Transverse colon (tissue), 4 donors: ENCODE measurements around the gene KCND1. TPM values are rescaled to one million over a fixed set of nuclear protein-coding genes. Genes with fewer than 3 reads are reported as not detected.

Experiments used
- DNase-seq: peaks from one replicate; pipeline ENCODE4 v3.0.0-alpha.2; 2019
- H3K27ac ChIP-seq, 4 donors: fragments of 200-600 bp; sonication (generic); 2 replicates each; pipeline ENCODE4 v1.5.1; 2016 to 2018; ENCODE audit warnings: inconsistent platforms in 4 of 4
- H3K27me3 ChIP-seq: fragments of 200-600 bp; sonication (generic); 2 replicates; pipeline ENCODE4 v1.5.1; 2017; ENCODE audit warnings: inconsistent platforms
- H3K36me3 ChIP-seq, 4 donors: fragments of 200-600 bp; sonication (generic); 2 replicates each; pipeline ENCODE4 v1.5.1; 2017 to 2019; ENCODE audit warnings: inconsistent platforms in 4 of 4
- H3K4me1 ChIP-seq, 4 donors: fragments of 200-600 bp; sonication (generic); 2 replicates each; pipeline ENCODE4 v1.5.1; 2017 to 2020; ENCODE audit warnings: inconsistent platforms in 4 of 4
- H3K4me3 ChIP-seq, 4 donors: fragments of 200-600 bp; sonication (generic); 1 replicate in 1 of 4; 2 replicates in 3 of 4; pipeline versions ENCODE4 v1.5.1 to v1.6.1; 2017 to 2019; ENCODE audit warnings: inconsistent platforms in 4 of 4
- H3K9me3 ChIP-seq, 2 donors: fragments of 200-600 bp; sonication (generic); 2 replicates each; pipeline ENCODE4 v1.5.1; 2017 to 2019; ENCODE audit warnings: inconsistent platforms in 2 of 2
- CTCF ChIP-seq, 5 experiments: fragments of 200-600 bp in 3 of 5; fragments of 450-650 bp in 2 of 5; sonication (generic) in 3 of 5; IDR thresholded peaks; 1 replicate in 2 of 5; 2 replicates in 3 of 5; pipeline ENCODE4 v1.5.1; 2016 to 2017; ENCODE audit warnings: antibody characterized with exemption in 5 of 5, inconsistent platforms in 3 of 5, mild to moderate bottlenecking in 2 of 5, moderate library complexity in 1 of 5
- EP300 ChIP-seq: sonication (generic); formaldehyde crosslinking; IDR thresholded peaks from one replicate; pipeline ENCODE4 v1.6.1; 2017; ENCODE audit warnings: antibody characterized with exemption, low read depth
- POLR2A ChIP-seq: fragments of 450-650 bp; IDR thresholded peaks from one replicate; pipeline ENCODE4 v1.6.1; 2016; ENCODE audit warnings: antibody characterized with exemption, mild to moderate bottlenecking, moderate library complexity
- POLR2AphosphoS5 ChIP-seq, 3 donors: sonication (generic); formaldehyde crosslinking; IDR thresholded peaks; one replicate each; pipeline ENCODE4 v1.6.1; 2016; ENCODE audit warnings: antibody characterized with exemption in 3 of 3
- whole genome bisulfite sequencing, 2 donors: methylation state at CpG; one replicate each; pipeline ENCODE4 v1.1.5; 2018; ENCODE audit warnings: low coverage in 1 of 2; 5-methylcytosine and 5-hydroxymethylcytosine counted together
- in situ Hi-C, 4 donors: fragments of 200-750 bp; cut with MboI; loops; one replicate each; pipeline versions ENCODE4 v1.15.0 to v1.15.1; 2017; ENCODE audit warnings: low sequenced_read_pairs in 3 of 4, low pct_ligation_motif_present in 1 of 4, low pct_unique_long_range_greater_than_20kb in 1 of 4
- intact Hi-C: fragments of 100-400 bp; cut with DNase I; formaldehyde crosslinking; loops from one replicate; pipeline ENCODE4 v1.15.1; 2023; ENCODE audit warnings: low total_unique reads
- total RNA-seq, 4 donors: library from RNA; depleted of rRNA; stranded (reverse); fragments of >200 nt; gene quantifications; one replicate each; pipeline ENCODE4 v1.1.0, GENCODE V29; 2016

KCND1 gene
- total RNA-seq, 4 donors from 2014 or later = 0.95 to 0.96 TPM; not detected in 2

DNA sequence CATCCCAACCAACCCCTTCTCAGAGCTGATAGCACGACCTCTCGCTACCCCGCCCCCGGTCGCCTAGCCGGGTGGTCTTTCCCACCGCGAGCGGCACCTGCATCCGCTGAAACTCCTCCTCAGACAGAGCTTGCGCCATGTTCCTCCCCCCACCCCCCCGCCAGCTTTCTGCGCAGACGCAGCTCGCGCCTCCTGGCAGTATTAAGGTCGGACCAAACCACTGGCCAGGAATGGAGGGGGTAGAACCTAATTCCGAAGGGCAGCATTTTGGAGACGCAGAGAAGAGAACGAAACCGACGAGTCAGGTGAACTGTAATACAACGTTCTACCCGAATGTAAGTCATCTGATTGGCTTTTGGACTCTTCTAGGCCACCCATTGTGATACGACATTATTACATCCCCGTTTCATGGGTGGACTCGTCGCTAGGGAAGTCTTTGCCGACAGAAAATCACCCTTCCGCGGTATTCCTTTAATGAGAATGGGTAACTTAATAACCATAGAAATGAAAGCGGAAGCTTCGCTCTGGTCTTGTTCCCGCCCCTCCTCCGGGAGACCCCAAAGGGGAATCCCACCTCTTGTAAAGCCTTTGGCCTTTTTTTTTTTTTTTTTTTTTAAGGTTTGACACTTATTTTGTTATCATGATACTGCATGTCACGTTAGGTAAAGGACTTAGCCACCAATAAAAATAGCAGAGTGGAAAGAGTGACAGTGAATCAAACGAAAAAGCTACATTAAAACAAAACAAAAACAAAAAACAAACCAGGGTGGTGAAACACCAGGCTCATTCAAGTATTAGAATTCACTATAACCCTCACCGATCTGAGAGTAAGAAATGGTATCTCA, 30.7 kb upstream of the KCND1 start, which contains the start of gene GRIPAP1:
GRIPAP1 (minus strand) TSS at position 174 of the 845 bp plus-strand sequence; CDS start at position 139, 35 bp downstream.
- TF ChIP-seq CTCF (IDR thresholded peaks at IDR 0.05) (no peak), POLR2A (peak; percentile 76), POLR2AphosphoS5 (IDR thresholded peaks at IDR 0.05) (peak; percentile 36 to 57 (median 39)), EP300 (no peak)
- in situ Hi-C loops (no loop called here), intact Hi-C loops (no loop called here)
- no peaks in the 10 kb centered on the region for H3K9me3 ChIP-seq
- no peaks in the 10 kb centered on the region for H3K27me3 ChIP-seq
- WGBS, 2 donors = 0 to 46% methylated on average over 4 to 38 of the region's 38 CpGs
- peaks cover 0 to 9% (median 0%) of the 10 kb centered on the region in 4 donors for H3K4me1 ChIP-seq
- peak within 1 kb of the TSS; percentile 70 to 87 (median 84) for H3K27ac ChIP-seq
- H3K4me3 ChIP-seq = peak within 1 kb of the TSS; percentile 29 to 85 (median 64)
- no peaks in the 10 kb centered on the region for H3K36me3 ChIP-seq
- peak; percentile 72 for DNase-seq

GRCh38 chrX:49001521-49002090, 30.0 kb upstream of the KCND1 start:
- TF ChIP-seq EP300 (no peak), CTCF (IDR thresholded peaks at IDR 0.05) (no peak), POLR2AphosphoS5 (IDR thresholded peaks at IDR 0.05) (no peak), POLR2A (no peak)
- WGBS, 2 donors = 46% methylated on average over 17 of the region's 17 CpGs; no CpG with 5 or more reads in 1 of the 2 donors
- Histone ChIP-seq H3K4me3 (peak overlapping the region; percentile 29 to 85 (median 64)), H3K4me1 (peaks cover 0 to 9% (median 0%) of the 10 kb centered on the region in 4 donors), H3K9me3 (no peaks in the 10 kb centered on the region), H3K36me3 (no peaks in the 10 kb centered on the region), H3K27ac (peak overlapping the region; percentile 70 to 87 (median 84)), H3K27me3 (no peaks in the 10 kb centered on the region)
- intact Hi-C loops (no loop called here), in situ Hi-C loops (no loop called here)
- peak; percentile 22 for DNase-seq

DNA sequence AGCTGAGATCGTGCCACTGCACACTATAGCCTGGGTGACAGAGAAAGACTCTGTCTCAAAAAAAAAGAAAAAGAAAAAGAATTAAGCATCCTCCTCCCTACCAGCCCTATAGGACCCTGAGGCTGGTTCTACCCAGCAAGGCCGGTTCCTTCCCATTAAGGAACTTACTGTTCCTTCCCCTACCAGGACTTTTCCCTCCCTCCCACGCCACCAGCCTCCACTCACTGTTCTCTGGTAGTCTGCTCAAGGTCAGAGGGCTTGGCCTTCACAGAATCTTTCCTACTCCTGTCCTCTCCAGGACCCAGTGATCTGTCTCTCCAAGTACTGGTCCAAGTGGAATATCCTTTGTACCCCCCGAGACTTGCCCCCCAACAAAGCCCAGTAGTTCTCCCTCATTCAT, 29.0 kb upstream of the KCND1 start:
- H3K9me3 ChIP-seq = no peaks in the 10 kb centered on the region
- no peaks in the 10 kb centered on the region for H3K27me3 ChIP-seq
- 84% methylated on average over 4 of the region's 4 CpGs; no CpG with 5 or more reads in 1 of the 2 donors for WGBS, 2 donors
- H3K27ac ChIP-seq = no peak overlapping the region
- H3K4me3 ChIP-seq = no peak overlapping the region
- TF ChIP-seq POLR2A (no peak), POLR2AphosphoS5 (IDR thresholded peaks at IDR 0.05) (no peak), CTCF (IDR thresholded peaks at IDR 0.05) (no peak), EP300 (no peak)
- DNase-seq = no peak
- in situ Hi-C loops = no loop called here
- H3K4me1 ChIP-seq = peaks cover 0 to 9% (median 0%) of the 10 kb centered on the region in 4 donors
- no peaks in the 10 kb centered on the region for H3K36me3 ChIP-seq
- intact Hi-C loops = no loop called here

DNA sequence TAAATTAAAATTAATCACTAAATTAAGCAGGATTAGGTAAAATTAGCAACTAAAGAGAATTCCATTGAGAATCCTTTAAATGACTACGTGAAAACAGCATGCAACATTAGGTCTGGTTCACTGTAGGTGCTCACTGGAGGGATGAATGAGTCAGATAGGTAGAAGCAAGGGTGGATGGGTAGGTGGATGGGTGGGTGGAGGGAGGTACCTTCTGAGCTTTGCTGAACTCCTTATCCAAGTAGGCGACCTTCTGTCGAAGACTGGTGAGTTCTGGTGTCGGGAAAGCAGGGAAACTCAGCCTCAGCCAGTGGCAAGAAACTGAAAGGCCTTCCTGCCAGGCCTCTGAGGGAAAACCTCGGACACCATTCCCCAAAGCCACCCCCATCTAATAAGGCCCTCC, 27.4 kb upstream of the KCND1 start:
- no peak overlapping the region for H3K4me3 ChIP-seq
- no peak for DNase-seq
- TF ChIP-seq EP300 (no peak), POLR2AphosphoS5 (IDR thresholded peaks at IDR 0.05) (no peak), POLR2A (no peak), CTCF (IDR thresholded peaks at IDR 0.05) (no peak)
- H3K36me3 ChIP-seq = no peaks in the 10 kb centered on the region
- in situ Hi-C loops (no loop called here), intact Hi-C loops (no loop called here)
- WGBS, 2 donors = 81% methylated on average over 5 of the region's 5 CpGs; no CpG with 5 or more reads in 1 of the 2 donors
- no peaks in the 10 kb centered on the region for H3K27me3 ChIP-seq
- H3K9me3 ChIP-seq = no peaks in the 10 kb centered on the region
- peaks cover 0 to 9% (median 0%) of the 10 kb centered on the region in 4 donors for H3K4me1 ChIP-seq
- no peak overlapping the region for H3K27ac ChIP-seq
